SK-N-SH treated with all-trans-retinoic acid at 6 μM for 48 hours (cell line): Measurements from ENCODE around the gene TANGO6.

Experiments
- CREB5 ChIP-seq: fragments of 250-450 bp; sonication (Bioruptor Pico); IDR thresholded peaks from 2 replicates; pipeline ENCODE4 v1.5.1; 2020; ENCODE audit warnings: low read depth, mild to moderate bottlenecking, moderate library complexity
- CSDC2 ChIP-seq: fragments of 250-450 bp; sonication (Bioruptor Pico); IDR thresholded peaks from 2 replicates; pipeline ENCODE4 v1.5.0; 2020; ENCODE audit warnings: mild to moderate bottlenecking, moderate library complexity
- GLIS3 ChIP-seq: fragments of 250-450 bp; sonication (Bioruptor Pico); IDR thresholded peaks from 2 replicates; pipeline ENCODE4 v1.5.0; 2020; ENCODE audit warnings: mild to moderate bottlenecking, moderate library complexity
- ISL1 ChIP-seq: fragments of 250-450 bp; sonication (Bioruptor Pico); IDR thresholded peaks from 2 replicates; pipeline ENCODE4 v2.1.2; 2022; ENCODE audit warnings: mild to moderate bottlenecking, moderate library complexity
- OSR1 ChIP-seq: fragments of 250-450 bp; sonication (Bioruptor Pico); IDR thresholded peaks from 2 replicates; pipeline ENCODE4 v1.8.0; 2022; ENCODE audit warnings: moderate library complexity, mild to moderate bottlenecking, inconsistent platforms
- PATZ1 ChIP-seq: fragments of 250-450 bp; sonication (Bioruptor Pico); IDR thresholded peaks from 2 replicates; pipeline ENCODE4 v1.8.0; 2020; ENCODE audit warnings: mild to moderate bottlenecking, moderate library complexity, borderline replicate concordance
- POU6F1 ChIP-seq: fragments of 250-450 bp; sonication (Bioruptor Pico); IDR thresholded peaks from 2 replicates; pipeline ENCODE4 v1.8.0; 2021; ENCODE audit warnings: low read depth, mild to moderate bottlenecking, moderate library complexity, borderline replicate concordance
- PPARA ChIP-seq: fragments of 250-450 bp; sonication (Bioruptor Pico); IDR thresholded peaks from 2 replicates; pipeline ENCODE4 v1.5.0; 2020; ENCODE audit warnings: mild to moderate bottlenecking, borderline replicate concordance
- TOX ChIP-seq: fragments of 250-450 bp; sonication (Bioruptor Pico); IDR thresholded peaks from 2 replicates; pipeline ENCODE4 v1.8.0; 2021; ENCODE audit warnings: mild to moderate bottlenecking, moderate library complexity, borderline replicate concordance
- TSHZ2 ChIP-seq: fragments of 250-450 bp; sonication (Bioruptor Pico); IDR thresholded peaks from 2 replicates; pipeline ENCODE4 v1.5.0; 2020; ENCODE audit warnings: mild to moderate bottlenecking, moderate library complexity
- ZFP3 ChIP-seq: fragments of 250-450 bp; sonication (Bioruptor Pico); IDR thresholded peaks from 2 replicates; pipeline ENCODE4 v1.5.0; 2020; ENCODE audit warnings: mild to moderate bottlenecking, moderate library complexity
- ZFP30 ChIP-seq: fragments of 450-650 bp; formaldehyde crosslinking; IDR thresholded peaks from 2 replicates; pipeline ENCODE4 v1.5.0; 2022; ENCODE audit warnings: mild to moderate bottlenecking, moderate library complexity
- ZNF70 ChIP-seq: fragments of 450-650 bp; formaldehyde crosslinking; IDR thresholded peaks from 2 replicates; pipeline ENCODE4 v1.5.0; 2020; ENCODE audit warnings: mild to moderate bottlenecking, moderate library complexity
- ZNF8 ChIP-seq: fragments of 450-650 bp; formaldehyde crosslinking; IDR thresholded peaks from 2 replicates; pipeline ENCODE4 v1.5.0; 2020; ENCODE audit warnings: mild to moderate bottlenecking, moderate library complexity

- TF ChIP-seq PATZ1 (CRISPR knock-in tag) (no peak), CREB5 (CRISPR knock-in tag) (no peak), CSDC2 (CRISPR knock-in tag) (no peak), ZNF70 (CRISPR knock-in tag) (no peak), TOX (CRISPR knock-in tag) (no peak), ZNF8 (CRISPR knock-in tag) (no peak), ZFP30 (CRISPR knock-in tag) (no peak), ZFP3 (CRISPR knock-in tag) (no peak), PPARA (CRISPR knock-in tag) (no peak), TSHZ2 (no peak), GLIS3 (CRISPR knock-in tag) (no peak), OSR1 (CRISPR knock-in tag) (no peak), ISL1 (CRISPR knock-in tag) (peak; percentile 4; the same call in 1 of the 2 replicates), POU6F1 (CRISPR knock-in tag) (no peak)
These were observed 149.2 kb downstream of the TANGO6 start for GRCh38 chr16:68992521-68992920.
